ENCODE data around the gene ZNF804B. TPM values are rescaled to one million over a fixed set of nuclear protein-coding genes. Genes with fewer than 3 reads are reported as not detected.

ZNF804B gene

Small RNAs within 50 kb of the gene (small RNA-seq; reads per million reads assigned to genes)
- gene AC002127.1 = not detected

All from skeletal muscle satellite cell (primary cell).